ENCODE data around the gene CTBP2. TPM values are rescaled to one million over a fixed set of nuclear protein-coding genes. Genes with fewer than 3 reads are reported as not detected.
A peak's percentile ranks its signal among the peaks of the same experiment; 100 is the strongest.

Gene CTBP2
- total RNA-seq, 1 experiment from 2014 or later, result 97.2 TPM

- Histone ChIP-seq H3K4me3 (ENCODE audit: low read depth, low read length) (no peak overlapping the region), H3K36me3 (ENCODE audit: control insufficient read depth, insufficient read depth, low read length) (peaks cover 15% of the 10 kb centered on the region), H3K27me3 (replicated peaks; ENCODE audit: control insufficient read depth, insufficient read depth, low read length) (no peaks in the 10 kb centered on the region), H3K4me1 (no peaks in the 10 kb centered on the region), H3K9me3 (no peaks in the 10 kb centered on the region)
- no TSS peak for BruUV-seq (replicated peaks)
- Mint-ChIP-seq H3K27me3 (ENCODE audit: insufficient read depth, unreplicated experiment) (no peaks in the 10 kb centered on the region), H3K27ac (ENCODE audit: unreplicated experiment) (no peak overlapping the region), H3K4me1 (ENCODE audit: low read depth, unreplicated experiment) (no peaks in the 10 kb centered on the region), H3K4me3 (ENCODE audit: unreplicated experiment) (no peak overlapping the region), H3K36me3 (ENCODE audit: insufficient read depth, unreplicated experiment) (peaks cover 96% of the 10 kb centered on the region), H3K9me3 (ENCODE audit: unreplicated experiment) (no peaks in the 10 kb centered on the region)
- peak; percentile 40 to 63 for TF ChIP-seq CTCF (IDR thresholded peaks at IDR 0.05; ENCODE audit: insufficient read depth in 1 of 2, low read depth in 1 of 2, low read length in 1 of 2, severe bottlenecking in 1 of 2, unreplicated experiment in 1 of 2)
- ChIA-PET CTCF (interaction anchor here (0.6 to 1.6 kb wide), 5 partner anchors 37 to 354 kb away, joined by 3 to 7 read pairs (median 3); no protein-coding TSS in a partner anchor), POLR2A (no interaction called here)
- intact Hi-C loops (cut with micrococcal nuclease; ENCODE audit: unreplicated experiment), result no loop called here
- DNase-seq, result peak in 1 of 2 experiments; percentile 76
These were observed 167.7 kb downstream of the CTBP2 start for GRCh38 chr10:124992462-124993344.

GRCh38 chr10:124991835-124992234 is 168.5 kb downstream of the CTBP2 start:
- H3K9me3 ChIP-seq, result no peaks in the 10 kb centered on the region
- DNase-seq, result no peak
- BruUV-seq (replicated peaks), result no TSS peak
- Mint-ChIP-seq H3K27me3 (ENCODE audit: insufficient read depth, unreplicated experiment) (no peaks in the 10 kb centered on the region), H3K36me3 (ENCODE audit: insufficient read depth, unreplicated experiment) (peaks cover 96% of the 10 kb centered on the region), H3K4me3 (ENCODE audit: unreplicated experiment) (no peak overlapping the region), H3K4me1 (ENCODE audit: low read depth, unreplicated experiment) (no peaks in the 10 kb centered on the region), H3K9me3 (ENCODE audit: unreplicated experiment) (no peaks in the 10 kb centered on the region), H3K27ac (ENCODE audit: unreplicated experiment) (no peak overlapping the region)
- TF ChIP-seq CTCF (IDR thresholded peaks at IDR 0.05; ENCODE audit: insufficient read depth in 1 of 2, low read depth in 1 of 2, low read length in 1 of 2, severe bottlenecking in 1 of 2, unreplicated experiment in 1 of 2), result no peak
- ChIA-PET POLR2A (no interaction called here), CTCF (interaction anchor here (1.1 to 1.4 kb wide), 2 partner anchors 38 to 56 kb away, joined by 3 to 5 read pairs; no protein-coding TSS in a partner anchor)
- no peak overlapping the region for H3K4me3 ChIP-seq (ENCODE audit: low read depth, low read length)
- intact Hi-C loops (cut with micrococcal nuclease; ENCODE audit: unreplicated experiment), result no loop called here
- H3K27me3 ChIP-seq (replicated peaks; ENCODE audit: control insufficient read depth, insufficient read depth, low read length), result no peaks in the 10 kb centered on the region
- peaks cover 14% of the 10 kb centered on the region for H3K36me3 ChIP-seq (ENCODE audit: control insufficient read depth, insufficient read depth, low read length)
- no peaks in the 10 kb centered on the region for H3K4me1 ChIP-seq

GRCh38 chr10:124990671-124991625 is 169.4 kb downstream of the CTBP2 start:
- Mint-ChIP-seq H3K27ac (ENCODE audit: unreplicated experiment) (no peak overlapping the region), H3K4me3 (ENCODE audit: unreplicated experiment) (no peak overlapping the region), H3K4me1 (ENCODE audit: low read depth, unreplicated experiment) (no peaks in the 10 kb centered on the region), H3K9me3 (ENCODE audit: unreplicated experiment) (no peaks in the 10 kb centered on the region), H3K36me3 (ENCODE audit: insufficient read depth, unreplicated experiment) (peaks cover 96% of the 10 kb centered on the region), H3K27me3 (ENCODE audit: insufficient read depth, unreplicated experiment) (no peaks in the 10 kb centered on the region)
- no peaks in the 10 kb centered on the region for H3K9me3 ChIP-seq
- intact Hi-C loops (cut with micrococcal nuclease; ENCODE audit: unreplicated experiment), result no loop called here
- no peak for TF ChIP-seq CTCF (IDR thresholded peaks at IDR 0.05; ENCODE audit: insufficient read depth in 1 of 2, low read depth in 1 of 2, low read length in 1 of 2, severe bottlenecking in 1 of 2, unreplicated experiment in 1 of 2)
- no TSS peak for BruUV-seq (replicated peaks)
- ChIA-PET POLR2A (no interaction called here), CTCF (no interaction called here)
- no peak for DNase-seq
- no peaks in the 10 kb centered on the region for H3K27me3 ChIP-seq (replicated peaks; ENCODE audit: control insufficient read depth, insufficient read depth, low read length)
- no peak overlapping the region for H3K4me3 ChIP-seq (ENCODE audit: low read depth, low read length)
- H3K4me1 ChIP-seq, result no peaks in the 10 kb centered on the region
- peaks cover 14% of the 10 kb centered on the region for H3K36me3 ChIP-seq (ENCODE audit: control insufficient read depth, insufficient read depth, low read length)
